Ectodermal cell (in vitro differentiated cells): ENCODE measurements around the gene SCN9A.
A peak's percentile ranks its signal among the peaks of the same experiment; 100 is the strongest.

Source experiments
- H3K27ac ChIP-seq: 2 replicates; pipeline ENCODE4 v1.7.0; 2013; ENCODE audit warnings: mild to moderate bottlenecking, low read depth, low read length; ENCODE audit not compliant: insufficient read depth, poor library complexity, severe bottlenecking
- H3K27me3 ChIP-seq: 2 replicates; pipeline ENCODE4 v1.7.0; 2013; ENCODE audit warnings: mild to moderate bottlenecking, low read length; ENCODE audit not compliant: insufficient read depth, control insufficient read depth, poor library complexity, severe bottlenecking
- H3K36me3 ChIP-seq: one replicate; pipeline ENCODE4 v1.7.0; 2013; ENCODE audit warnings: low read length; ENCODE audit not compliant: control insufficient read depth, insufficient read depth
- H3K4me1 ChIP-seq: one replicate; pipeline ENCODE4 v1.7.0; 2013; ENCODE audit warnings: low read length; ENCODE audit not compliant: control insufficient read depth, insufficient read depth
- H3K4me3 ChIP-seq: 2 replicates; pipeline ENCODE4 v1.7.0; 2013; ENCODE audit warnings: low read depth, low read length, control low read depth; ENCODE audit not compliant: insufficient read depth
- H3K9me3 ChIP-seq: 2 replicates; pipeline ENCODE4 v1.7.0; 2013; ENCODE audit warnings: mild to moderate bottlenecking, low read length, moderate library complexity; ENCODE audit not compliant: control insufficient read depth
- WGBS, 2 experiments: methylation state at CpG; one replicate each; pipeline ENCODE4 v1.1.7; 2013; ENCODE audit warnings: missing lambda C conversion rate in 2 of 2; 5-methylcytosine and 5-hydroxymethylcytosine counted together

SCN9A gene

DNA sequence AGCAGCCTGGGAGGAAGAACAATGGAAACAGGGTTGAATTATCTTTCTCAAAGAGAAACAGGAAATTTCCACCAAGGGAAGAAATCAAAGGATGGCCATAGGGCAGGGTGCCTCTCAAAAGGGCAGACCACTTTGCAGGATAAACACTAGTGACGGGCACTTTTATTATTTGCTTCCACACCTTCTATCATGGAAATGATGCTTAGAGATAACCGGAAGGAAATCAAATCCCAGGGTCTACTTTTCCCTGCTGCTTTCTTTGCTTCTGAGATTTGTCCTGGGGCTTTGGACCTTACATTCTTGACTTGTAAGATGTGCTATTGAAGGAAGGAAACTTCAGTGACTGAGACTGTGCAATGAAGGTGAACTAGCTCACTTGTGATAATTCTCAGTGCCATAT is 1.1 kb upstream of the SCN9A start:
- Histone ChIP-seq H3K4me3 (no peak overlapping the region), H3K27me3 (peaks cover 34% of the 10 kb centered on the region)
- WGBS, 2 experiments = 39 to 50% methylated on average over 2 of the region's 2 CpGs

DNA sequence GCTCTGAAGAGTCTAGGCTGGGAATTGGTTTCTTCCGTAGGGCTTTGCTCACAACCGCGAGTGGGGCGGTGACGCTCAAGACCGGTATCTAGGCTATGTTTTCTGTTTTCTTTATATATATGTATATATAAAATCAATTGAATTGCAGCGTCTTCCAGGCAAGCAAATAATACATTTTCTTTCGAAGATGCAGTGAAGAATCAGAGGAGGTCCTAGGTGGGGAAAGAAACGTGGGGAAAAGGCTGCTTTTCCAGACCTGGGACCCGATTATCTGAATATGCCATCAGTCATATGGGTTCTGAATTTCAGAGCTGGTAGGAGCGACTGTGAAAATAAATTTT is 714 bp upstream of the SCN9A start:
- H3K4me1 ChIP-seq = no peaks in the 10 kb centered on the region
- H3K27me3 ChIP-seq = peaks cover 34% of the 10 kb centered on the region
- H3K9me3 ChIP-seq = no peaks in the 10 kb centered on the region
- no peaks in the 10 kb centered on the region for H3K36me3 ChIP-seq
- peak overlapping the region; percentile 59 for H3K4me3 ChIP-seq
- no peak overlapping the region for H3K27ac ChIP-seq
- 8 to 18% methylated on average over 6 to 10 of the region's 11 CpGs for WGBS, 2 experiments

More for the DNA sequence above, 1.1 kb upstream of the SCN9A start:
- Histone ChIP-seq H3K27ac (no peak overlapping the region), H3K9me3 (no peaks in the 10 kb centered on the region), H3K4me1 (no peaks in the 10 kb centered on the region), H3K36me3 (no peaks in the 10 kb centered on the region)

DNA sequence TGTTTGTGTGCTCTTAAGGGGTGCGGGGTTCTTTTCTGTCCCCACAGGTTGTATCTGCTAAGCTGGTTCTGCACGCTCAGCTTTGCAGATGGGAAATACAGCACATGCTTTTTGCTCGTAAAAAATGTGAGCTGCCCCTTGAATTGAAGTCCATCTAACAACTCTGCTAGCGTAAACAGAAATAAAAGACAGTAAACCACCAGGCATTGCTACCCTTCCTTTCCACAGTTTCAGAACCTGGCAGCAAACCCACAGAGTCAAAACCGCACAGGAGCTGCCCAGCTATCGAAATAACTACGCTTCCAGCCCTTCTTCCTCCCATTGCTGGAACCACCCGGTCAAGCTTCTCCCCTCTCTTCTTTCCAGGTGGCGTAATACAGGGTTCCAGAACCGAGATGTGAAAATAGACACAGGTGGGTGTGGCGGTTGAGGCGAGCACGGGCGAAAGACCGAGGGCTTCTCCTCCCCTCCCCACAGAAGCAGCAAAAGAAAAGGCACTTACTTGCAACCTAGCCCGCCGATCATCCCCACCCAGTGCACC is 479 bp downstream of the SCN9A start:
- Histone ChIP-seq H3K4me1 (no peaks in the 10 kb centered on the region), H3K27me3 (peaks cover 34% of the 10 kb centered on the region), H3K4me3 (peak overlapping the region; percentile 59), H3K27ac (no peak overlapping the region), H3K36me3 (no peaks in the 10 kb centered on the region), H3K9me3 (no peaks in the 10 kb centered on the region)
- 3 to 4% methylated on average over 15 to 17 of the region's 17 CpGs for WGBS, 2 experiments

DNA sequence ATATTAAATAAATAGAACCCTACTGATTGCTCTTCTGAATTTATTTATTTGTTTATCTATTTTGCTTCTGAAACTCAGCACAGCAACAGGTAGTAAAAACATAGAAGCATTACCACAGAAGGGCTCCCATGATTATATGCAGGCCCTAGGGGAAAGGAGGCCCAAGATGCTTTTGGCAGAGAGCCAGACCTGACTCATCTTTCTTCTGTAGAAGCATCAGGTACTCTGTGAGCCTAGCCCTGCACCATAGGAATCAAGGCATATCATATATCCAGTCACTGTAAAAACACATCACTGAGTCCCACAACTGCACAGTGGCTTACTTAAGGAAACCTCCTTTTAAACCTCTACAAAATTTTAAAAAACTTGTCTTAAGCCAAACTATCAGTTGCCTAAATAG is 1.8 kb downstream of the SCN9A start:
- H3K27ac ChIP-seq = no peak overlapping the region
- H3K27me3 ChIP-seq = peaks cover 34% of the 10 kb centered on the region
- H3K9me3 ChIP-seq = no peaks in the 10 kb centered on the region
- H3K4me3 ChIP-seq = no peak overlapping the region
- H3K36me3 ChIP-seq = no peaks in the 10 kb centered on the region
- H3K4me1 ChIP-seq = no peaks in the 10 kb centered on the region

DNA sequence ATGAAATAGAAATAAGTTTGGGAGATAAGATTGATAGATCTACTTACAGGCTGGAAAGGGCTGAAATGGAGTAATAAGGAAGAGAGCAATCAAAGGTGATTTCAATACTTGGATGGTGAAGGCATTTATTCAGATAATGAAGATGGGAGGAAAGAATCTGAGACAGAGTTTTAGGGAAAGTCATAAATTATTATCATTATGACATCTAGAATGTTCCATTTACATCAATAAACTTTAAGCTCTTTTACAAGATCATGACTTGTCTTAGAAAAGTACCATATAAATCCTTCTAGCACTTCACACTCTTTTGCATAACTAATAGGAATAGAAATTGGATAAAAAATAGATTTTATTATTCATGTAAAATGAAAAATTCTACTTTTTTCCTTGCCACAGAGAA is 2.2 kb downstream of the SCN9A start:
- H3K27me3 ChIP-seq = peaks cover 34% of the 10 kb centered on the region
- no peak overlapping the region for H3K27ac ChIP-seq
- no peaks in the 10 kb centered on the region for H3K9me3 ChIP-seq
- H3K36me3 ChIP-seq = no peaks in the 10 kb centered on the region
- H3K4me1 ChIP-seq = no peaks in the 10 kb centered on the region
- H3K4me3 ChIP-seq = no peak overlapping the region

DNA sequence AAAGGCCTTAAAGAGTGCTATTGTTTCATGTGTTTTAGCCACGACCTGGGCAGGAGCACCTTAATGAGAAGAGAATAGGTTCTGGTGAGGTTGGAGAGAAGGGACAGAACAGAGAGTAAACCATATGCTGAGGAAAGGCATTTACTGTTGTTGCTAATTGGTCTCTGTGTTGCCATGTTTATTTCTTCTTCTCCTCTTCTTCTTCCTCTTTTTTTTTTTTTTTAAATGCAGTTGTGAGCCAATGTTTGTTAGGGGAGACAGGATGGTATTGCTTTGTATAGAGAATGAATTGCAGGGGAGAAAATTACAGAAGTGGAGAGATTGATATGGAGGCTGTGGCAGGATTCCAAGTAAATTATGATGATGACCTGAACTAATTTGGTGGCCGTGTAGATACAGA is 2.6 kb downstream of the SCN9A start:
- H3K27me3 ChIP-seq = peaks cover 34% of the 10 kb centered on the region
- no peaks in the 10 kb centered on the region for H3K9me3 ChIP-seq
- no peak overlapping the region for H3K27ac ChIP-seq
- no peaks in the 10 kb centered on the region for H3K4me1 ChIP-seq
- 40 to 45% methylated on average over 2 of the region's 2 CpGs for WGBS, 2 experiments
- H3K36me3 ChIP-seq = no peaks in the 10 kb centered on the region
- H3K4me3 ChIP-seq = no peak overlapping the region

DNA sequence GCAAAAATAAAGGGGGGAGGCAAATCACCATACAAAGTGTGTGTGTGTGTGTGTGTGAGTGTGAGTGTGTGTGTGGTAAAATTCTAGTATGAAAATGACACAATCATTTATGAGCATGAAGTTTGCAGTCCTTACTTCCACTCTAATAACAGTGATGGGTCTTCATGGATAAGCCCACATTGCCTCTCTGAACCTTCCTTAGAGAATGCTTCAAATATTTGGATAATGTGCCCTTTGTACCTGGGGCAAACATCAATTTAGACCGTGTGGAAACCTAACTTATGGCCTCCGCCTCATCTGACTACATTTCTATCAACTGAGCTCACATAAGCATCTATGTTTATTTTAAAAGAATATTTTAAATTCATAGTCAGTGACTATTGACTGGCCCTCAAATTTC is 3.7 kb downstream of the SCN9A start:
- H3K27me3 ChIP-seq = peaks cover 28% of the 10 kb centered on the region
- no peak overlapping the region for H3K4me3 ChIP-seq
- WGBS, 2 experiments = 82 to 83% methylated on average over 1 to 2 of the region's 2 CpGs
- H3K4me1 ChIP-seq = no peaks in the 10 kb centered on the region
- H3K27ac ChIP-seq = no peak overlapping the region
- H3K9me3 ChIP-seq = no peaks in the 10 kb centered on the region
- H3K36me3 ChIP-seq = no peaks in the 10 kb centered on the region

DNA sequence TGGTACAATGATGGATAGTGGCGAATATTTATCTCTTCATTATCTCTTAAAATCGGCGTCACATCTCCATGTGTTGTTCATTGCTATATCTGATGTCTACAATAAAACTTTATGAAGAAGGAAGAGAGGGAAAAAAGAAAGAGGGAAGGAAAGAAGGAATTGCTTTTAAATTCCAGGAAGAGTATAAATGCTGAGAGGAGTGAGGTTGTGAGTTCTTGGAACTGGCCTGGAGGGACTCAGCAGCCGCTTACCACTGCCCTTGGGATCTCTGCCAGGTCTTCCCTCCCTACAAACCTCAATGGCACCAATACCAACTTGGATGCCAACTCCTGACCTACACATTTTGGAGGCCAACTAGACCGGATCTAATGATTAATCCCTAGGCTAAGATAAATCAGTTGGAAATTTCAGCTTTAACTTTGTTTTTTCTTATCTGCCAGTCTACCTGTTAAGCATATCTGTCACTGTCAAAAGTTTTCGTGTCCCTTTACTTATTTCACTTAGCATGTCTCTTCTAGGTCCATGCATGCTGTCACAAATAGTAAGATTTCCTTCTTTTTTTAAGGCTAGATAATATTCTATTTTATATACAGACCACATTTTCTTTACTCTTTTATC is 9.8 kb downstream of the SCN9A start:
- 92 to 93% methylated on average over 3 to 6 of the region's 6 CpGs for WGBS, 2 experiments
- no peaks in the 10 kb centered on the region for H3K36me3 ChIP-seq
- H3K27ac ChIP-seq = no peak overlapping the region
- H3K9me3 ChIP-seq = no peaks in the 10 kb centered on the region
- H3K4me3 ChIP-seq = no peak overlapping the region
- H3K27me3 ChIP-seq = no peaks in the 10 kb centered on the region
- H3K4me1 ChIP-seq = no peaks in the 10 kb centered on the region

DNA sequence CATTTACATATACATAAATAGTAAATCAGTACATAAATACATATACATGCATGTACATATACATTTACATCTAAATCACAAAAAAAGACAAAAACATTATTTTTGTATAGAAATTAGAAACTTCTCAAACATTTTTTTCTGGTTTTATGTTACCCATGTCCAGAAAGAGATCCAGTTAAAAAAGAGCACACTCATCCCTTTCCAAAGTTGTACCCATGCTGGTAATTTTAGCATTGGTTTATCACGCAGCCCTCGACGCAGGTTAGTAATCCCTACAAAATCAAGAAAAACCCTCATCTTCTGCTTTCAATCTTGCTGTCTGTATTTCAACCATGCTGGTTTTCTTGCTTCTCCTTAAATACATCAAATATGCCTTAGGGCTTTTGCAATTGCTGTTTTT is 10.5 kb downstream of the SCN9A start:
- Histone ChIP-seq H3K27me3 (no peaks in the 10 kb centered on the region), H3K9me3 (no peaks in the 10 kb centered on the region), H3K36me3 (no peaks in the 10 kb centered on the region), H3K27ac (no peak overlapping the region), H3K4me3 (no peak overlapping the region), H3K4me1 (no peaks in the 10 kb centered on the region)
- WGBS, 2 experiments = 95 to 96% methylated on average over 3 of the region's 3 CpGs

DNA sequence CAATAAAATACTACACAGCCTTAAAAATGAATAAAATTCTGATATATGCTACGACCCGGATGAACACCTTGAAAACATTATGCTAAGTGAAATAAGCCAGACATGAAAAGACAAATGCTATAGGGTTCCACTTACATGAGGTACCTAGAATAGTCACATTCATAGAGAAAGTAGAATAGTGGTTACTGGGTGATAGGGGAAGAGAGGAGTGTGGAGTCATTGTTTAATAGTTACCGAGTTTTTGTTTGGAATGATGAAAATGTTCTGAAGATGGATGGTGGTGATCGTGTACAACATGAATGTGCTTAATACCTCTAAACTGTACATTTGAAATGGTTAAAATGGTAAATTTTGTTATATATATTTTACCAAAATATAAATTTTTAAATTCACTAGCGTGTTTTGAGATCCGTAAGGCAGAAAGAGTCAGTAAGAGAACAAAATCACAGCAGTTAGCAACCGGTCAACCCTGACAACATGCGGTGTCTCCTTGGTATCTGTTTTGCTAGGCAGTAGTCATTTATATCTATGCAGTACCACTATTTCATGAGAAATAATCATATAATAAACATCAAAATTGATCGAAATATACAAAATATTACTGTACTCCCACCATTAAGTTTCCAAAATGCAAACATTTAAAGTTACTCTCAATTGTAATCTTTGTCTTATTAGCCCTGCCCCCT is 11.1 kb downstream of the SCN9A start:
- Histone ChIP-seq H3K27me3 (no peaks in the 10 kb centered on the region), H3K27ac (no peak overlapping the region), H3K4me3 (no peak overlapping the region), H3K4me1 (no peaks in the 10 kb centered on the region), H3K36me3 (no peaks in the 10 kb centered on the region), H3K9me3 (no peaks in the 10 kb centered on the region)
- WGBS, 2 experiments = 87 to 93% methylated on average over 7 to 9 of the region's 9 CpGs
